Stimulated activated CD4-positive, alpha-beta T cell treated with anti-CD3 and anti-CD28 coated beads, Interleukin-1b, Interleukin-23, amount 100 ng/mL, for 24 hours (primary cell): Measurements from ENCODE around the gene STOM.

Experiments used
- DNase-seq, 4 experiments: peaks; one replicate each; pipeline ENCODE4 v3.0.0-alpha.2; 2020; ENCODE audit warnings: low read depth in 4 of 4, low spot score in 1 of 4

STOM gene

GRCh38 chr9:121372239-121373010 is 2.4 kb upstream of the STOM start:
- DNase-seq, result no peak

DNA sequence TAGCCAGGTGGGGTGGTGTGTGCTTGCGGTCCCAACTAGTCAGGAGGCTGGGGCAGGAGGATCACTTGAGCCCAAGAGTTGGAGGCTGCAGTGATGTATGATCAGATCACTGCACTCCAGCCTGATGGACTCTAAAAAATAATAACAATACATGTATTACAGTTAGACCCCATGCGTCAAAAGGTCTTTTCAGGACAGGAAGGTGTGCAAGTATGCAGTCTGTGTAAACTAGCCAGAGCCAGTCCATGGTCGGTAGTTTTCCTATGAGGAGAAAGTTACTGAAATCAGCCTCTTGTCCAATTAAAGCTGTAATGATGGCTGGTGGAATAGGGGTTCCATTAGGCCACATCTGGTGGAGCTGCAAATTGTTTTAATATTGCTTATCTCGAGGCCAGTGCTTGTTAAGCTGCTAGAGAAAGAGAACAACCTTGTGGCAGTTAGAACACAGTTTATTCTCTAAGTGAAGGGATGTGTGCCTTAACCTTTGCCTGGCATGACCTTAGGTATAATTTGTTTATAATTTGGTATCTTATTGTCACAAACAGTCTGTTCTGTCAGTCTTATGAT is 1.5 kb upstream of the STOM start:
- DNase-seq, result no peak

DNA sequence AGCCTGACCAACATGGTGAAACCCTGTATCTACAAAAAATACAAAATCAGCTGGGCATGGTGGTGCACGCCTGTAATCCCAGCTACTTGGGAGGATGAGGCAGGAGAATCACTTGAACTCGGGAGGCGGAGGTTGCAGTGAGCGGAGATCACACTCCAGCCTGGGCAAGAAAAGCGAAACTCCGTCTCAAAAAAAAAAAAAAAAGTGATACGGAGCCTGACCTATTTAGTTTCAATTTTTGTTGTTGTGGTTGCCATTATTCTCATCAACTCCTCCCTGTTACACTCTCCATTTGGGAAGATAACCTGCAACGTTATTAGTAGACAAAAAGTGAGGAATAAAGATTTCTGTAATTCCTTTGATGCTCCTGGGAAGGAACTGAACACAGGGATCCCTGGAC is 1.3 kb downstream of the STOM start:
- DNase-seq, result no peak

GRCh38 chr9:121368138-121368522 is 1.9 kb downstream of the STOM start:
- no peak for DNase-seq

DNA sequence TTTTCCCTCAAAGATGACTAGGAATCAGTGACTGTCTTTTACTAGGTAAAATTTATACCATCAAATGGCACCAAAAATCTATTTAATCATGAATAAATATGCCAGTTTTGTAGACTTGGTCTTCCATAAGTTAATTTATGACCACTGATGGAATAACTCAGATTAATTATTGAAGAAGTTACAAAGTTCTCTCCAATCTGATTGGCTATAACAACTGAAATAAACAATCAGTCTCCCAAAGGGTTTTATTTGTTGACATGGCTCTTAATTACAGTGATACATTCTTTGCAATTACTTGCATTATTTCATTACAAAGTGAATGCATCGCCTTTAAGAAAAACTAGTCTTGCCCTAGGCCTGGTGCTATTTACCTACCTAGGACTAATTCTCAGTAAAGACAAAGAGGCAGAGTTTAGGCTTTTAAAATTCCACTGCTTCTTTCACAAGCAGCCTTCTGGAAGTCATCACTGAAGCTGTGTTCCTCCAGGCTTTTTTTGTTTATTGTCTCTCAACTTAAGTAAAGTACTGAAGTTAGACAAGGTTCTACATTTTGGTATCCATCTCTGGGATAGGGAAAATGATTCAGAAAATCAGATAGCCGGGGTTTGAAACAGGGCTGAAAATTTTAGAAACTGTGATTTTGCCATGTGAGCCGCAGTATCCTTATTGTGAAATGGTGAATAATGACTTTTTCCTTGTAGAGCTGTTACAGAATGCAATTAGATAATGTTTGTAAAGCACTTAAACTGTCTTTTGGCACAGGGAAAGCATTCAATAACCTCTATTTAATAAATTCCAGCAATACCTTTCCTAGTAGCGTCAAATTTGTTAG is 2.5 kb downstream of the STOM start:
- no peak for DNase-seq

- no peak for DNase-seq
Measured at GRCh38 chr9:121366611-121367192, 3.3 kb downstream of the STOM start.

- no peak for DNase-seq
Measured at GRCh38 chr9:121365564-121365963, 4.5 kb downstream of the STOM start.

- DNase-seq, result no peak
Measured at GRCh38 chr9:121364886-121365285, 5.2 kb downstream of the STOM start.

DNA sequence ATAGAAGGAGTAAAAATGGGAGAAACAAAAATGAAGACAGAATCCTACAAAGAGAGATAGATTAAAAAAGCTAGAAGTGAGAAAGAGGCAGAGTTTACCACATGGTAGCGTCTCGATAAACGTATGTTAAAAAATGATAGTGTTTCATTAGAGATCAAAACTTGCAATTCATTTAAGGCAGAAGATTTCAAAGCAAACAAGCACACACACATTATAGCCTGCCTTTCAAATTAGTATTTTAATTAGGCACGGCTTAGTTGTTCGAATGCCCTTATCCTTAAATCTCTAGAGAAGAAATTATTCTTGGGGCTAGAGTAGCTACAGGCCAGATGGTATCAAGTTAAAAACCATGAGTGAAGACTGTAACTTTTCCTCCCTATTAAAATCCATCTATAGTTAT is 6.0 kb downstream of the STOM start:
- no peak for DNase-seq

DNA sequence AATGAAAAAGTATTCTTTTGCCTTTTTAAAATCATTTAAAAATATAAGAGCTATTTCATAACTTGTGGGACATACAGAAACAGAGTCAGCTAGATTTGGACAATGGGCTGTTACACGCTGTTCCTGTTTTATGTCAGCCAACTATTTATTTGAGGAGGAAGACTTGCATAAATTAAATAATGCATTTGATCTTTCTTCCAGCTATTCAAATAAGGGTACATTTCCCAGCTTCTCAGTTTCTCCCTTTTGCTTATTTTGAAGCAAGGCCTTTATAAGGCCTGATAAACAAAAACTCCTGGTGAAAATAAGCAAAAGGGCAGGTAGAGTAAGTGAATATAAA is 6.5 kb downstream of the STOM start:
- no peak for DNase-seq

- no peak for DNase-seq
Measured at GRCh38 chr9:121362813-121363621, 7.0 kb downstream of the STOM start.

- no peak for DNase-seq
Measured at GRCh38 chr9:121360601-121361374, 9.3 kb downstream of the STOM start.

DNA sequence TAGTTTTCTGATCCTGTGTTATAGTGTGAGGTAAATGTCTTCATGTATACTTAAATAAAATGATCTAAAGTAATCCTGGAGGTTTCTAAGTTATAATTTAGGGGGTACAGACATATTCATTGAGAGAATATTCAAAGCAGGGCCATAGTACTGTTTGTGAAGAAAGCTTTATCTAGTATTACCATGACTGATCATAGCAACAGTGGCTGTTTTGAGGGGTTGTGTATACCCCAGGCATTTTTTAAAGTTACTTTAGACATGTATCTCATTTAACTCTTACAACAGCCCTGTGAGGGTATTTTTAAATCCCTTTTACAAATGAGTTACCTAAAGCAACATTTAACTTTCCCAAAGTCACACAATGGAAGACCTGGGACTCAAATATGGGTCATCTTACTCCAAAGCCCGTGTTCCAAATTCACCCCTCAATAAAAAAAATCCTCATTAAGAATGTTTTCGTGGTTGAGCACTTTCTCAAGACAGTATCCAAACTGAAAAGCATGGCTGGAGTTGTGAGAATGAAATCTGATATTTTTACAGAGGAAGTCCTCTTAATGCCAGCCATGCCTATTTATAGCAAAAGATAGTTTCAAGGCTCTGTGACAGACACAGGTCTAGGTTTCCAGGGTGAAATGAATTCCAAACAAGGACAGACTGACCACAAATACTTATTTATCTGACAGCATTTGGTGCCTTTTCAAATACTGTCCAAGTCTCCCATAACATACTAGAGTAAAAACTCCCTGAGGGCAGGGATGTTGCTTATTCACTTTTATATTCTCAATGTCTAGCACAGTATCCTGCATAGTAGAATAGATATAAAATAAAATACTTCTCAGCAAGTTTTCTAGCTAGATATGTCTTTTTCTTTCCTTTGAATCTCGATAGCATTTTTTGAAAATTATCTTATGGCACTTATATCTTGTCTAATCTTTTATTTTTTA is 10.4 kb downstream of the STOM start:
- no peak for DNase-seq

GRCh38 chr9:121358751-121359150 is 11.3 kb downstream of the STOM start:
- no peak for DNase-seq

DNA sequence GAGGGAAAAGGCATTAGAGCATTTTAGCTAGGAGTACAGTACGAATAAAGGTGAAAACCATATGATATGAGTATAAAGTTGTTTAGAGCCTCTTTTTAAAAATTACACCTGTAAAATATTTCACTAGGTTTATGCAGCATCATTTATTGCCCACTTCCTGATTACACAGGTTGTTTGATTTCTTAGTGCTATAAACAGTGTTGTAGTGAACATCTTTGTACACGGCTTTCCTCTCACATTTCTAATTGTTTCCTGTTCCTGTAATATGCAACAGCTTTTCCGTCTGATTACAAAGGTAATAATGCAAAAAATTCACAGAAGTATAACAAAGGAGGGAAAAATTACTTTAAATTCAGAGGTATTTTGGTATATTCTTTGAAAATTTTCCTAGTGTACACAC is 13.0 kb downstream of the STOM start:
- DNase-seq, result no peak

- no peak for DNase-seq
Measured at GRCh38 chr9:121354762-121355161, 15.3 kb downstream of the STOM start.

- no peak for DNase-seq
Measured at GRCh38 chr9:121354141-121354540, 15.9 kb downstream of the STOM start.

DNA sequence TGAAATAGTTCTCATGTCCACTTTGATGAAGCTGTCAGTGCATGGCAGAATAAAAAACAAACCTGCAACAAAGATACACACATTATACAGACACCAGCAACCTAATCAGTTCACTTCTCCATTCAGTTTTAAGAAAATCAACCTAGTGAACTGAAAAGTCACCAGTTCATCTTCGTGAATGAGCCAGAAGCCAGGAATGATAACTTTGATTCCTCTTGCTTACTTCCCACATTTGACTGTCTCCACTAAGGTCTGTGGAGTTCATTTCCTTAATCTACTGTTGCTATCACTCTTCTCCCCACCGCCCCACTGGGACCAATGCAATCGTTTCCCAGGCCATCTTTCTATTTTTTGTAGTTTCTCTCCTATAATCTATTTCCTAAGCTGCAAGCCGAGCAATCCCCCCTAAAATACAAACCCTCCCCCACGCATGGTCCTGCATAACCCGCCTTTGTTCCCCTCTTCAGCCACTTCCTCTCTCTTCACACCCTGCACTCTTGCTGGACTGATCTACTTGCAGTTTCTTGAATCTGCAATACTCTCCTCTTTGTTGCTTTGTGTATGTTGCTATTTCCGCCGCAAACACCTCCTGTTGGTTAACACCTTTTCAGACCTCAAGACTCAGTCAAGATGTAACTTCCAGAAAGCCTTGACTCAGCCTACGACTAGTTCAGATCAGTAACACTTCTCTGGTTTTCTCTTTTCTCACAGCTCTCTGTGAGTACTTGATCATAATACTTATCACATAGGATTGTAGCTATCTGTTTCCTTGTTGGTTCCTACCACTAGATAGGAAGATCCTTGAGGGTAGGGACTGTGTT is 16.6 kb downstream of the STOM start:
- no peak for DNase-seq
